SK-N-SH (cell line): ENCODE results near the gene OR5A2. TPM values are rescaled to one million over a fixed set of nuclear protein-coding genes. Genes with fewer than 3 reads are reported as not detected.

Experiments
- CTCF ChIA-PET: fragments of 300-600, 350-600 bp; formaldehyde crosslinking; extraction: SDS; loops from one replicate; lab custom pipeline; 2021; lab: Yijun Ruan, JAX
- POLR2A ChIA-PET: fragments of 350-600 bp; sonication (Branson Sonifier 250); formaldehyde crosslinking; extraction: SDS; loops from one replicate; lab custom pipeline; 2020; ENCODE audit warnings: antibody characterized with exemption, inconsistent platforms; lab: Yijun Ruan, JAX
- DNase-seq: peaks from one replicate; pipeline ENCODE4 v3.0.0; 2012
- H2AFZ ChIP-seq: fragments of 200-600 bp; sonication (generic); 2 replicates; pipeline ENCODE4 v1.8.1; 2016; ENCODE audit warnings: antibody characterized with exemption, mild to moderate bottlenecking, low read depth
- H3F3A ChIP-seq: fragments of 200-600 bp; sonication (generic); replicated peaks from 2 replicates; pipeline ENCODE3; 2016; ENCODE audit warnings: antibody characterized with exemption, mild to moderate bottlenecking; ENCODE audit not compliant: insufficient read depth
- H3K27ac ChIP-seq, 2 experiments: fragments of 200-500 bp in 1 of 2; fragments of 200-600 bp in 1 of 2; sonication (Bioruptor generic) in 1 of 2; sonication (generic), shearing (Covaris generic) in 1 of 2; 2 replicates each; pipeline versions ENCODE4 v1.5.1 to v1.6.1; 2014 to 2016; ENCODE audit warnings: low read depth in 2 of 2, inconsistent platforms in 1 of 2, low read length in 1 of 2, mild to moderate bottlenecking in 1 of 2, mixed read lengths in 1 of 2
- H3K27me3 ChIP-seq: fragments of 200-600 bp; sonication (generic), shearing (Covaris generic); 2 replicates; pipeline ENCODE4 v1.6.1; 2016; ENCODE audit warnings: mixed run types; ENCODE audit not compliant: insufficient read depth
- H3K36me3 ChIP-seq, 2 experiments: fragments of 200-500 bp in 1 of 2; fragments of 200-600 bp in 1 of 2; sonication (Bioruptor generic) in 1 of 2; sonication (generic) in 1 of 2; replicated peaks in 1 of 2; 2 replicates each; pipeline versions ENCODE3 to v1.5.1; 2014 to 2016; ENCODE audit warnings: low read length in 1 of 2, mild to moderate bottlenecking in 1 of 2; ENCODE audit not compliant: insufficient read depth in 2 of 2, control insufficient read depth in 1 of 2
- H3K4me1 ChIP-seq, 2 experiments: fragments of 200-500 bp in 1 of 2; fragments of 200-600 bp in 1 of 2; sonication (Bioruptor generic) in 1 of 2; sonication (generic), shearing (Covaris generic) in 1 of 2; 2 replicates each; pipeline versions ENCODE4 v1.5.1 to v1.6.1; 2014 to 2016; ENCODE audit warnings: low read depth in 1 of 2, low read length in 1 of 2, mixed run types in 1 of 2; ENCODE audit not compliant: insufficient read depth in 2 of 2, control insufficient read depth in 1 of 2
- H3K4me2 ChIP-seq: fragments of 200-600 bp; sonication (generic), shearing (Covaris generic); 2 replicates; pipeline ENCODE4 v1.6.1; 2017; ENCODE audit warnings: mixed run types
- H3K4me3 ChIP-seq, 2 experiments: fragments of 200-500 bp in 1 of 2; fragments of 200-600 bp in 1 of 2; sonication (Bioruptor generic) in 1 of 2; sonication (generic), shearing (Covaris generic) in 1 of 2; 2 replicates each; pipeline versions ENCODE4 v1.5.1 to v1.8.1; 2014 to 2016; ENCODE audit warnings: low read depth in 2 of 2, inconsistent platforms in 1 of 2, low read length in 1 of 2, mild to moderate bottlenecking in 1 of 2, mixed read lengths in 1 of 2, moderate library complexity in 1 of 2
- H3K79me2 ChIP-seq: fragments of 200-600 bp; sonication (generic); 2 replicates; pipeline ENCODE4 v1.8.1; 2017; ENCODE audit warnings: mild to moderate bottlenecking; ENCODE audit not compliant: insufficient read depth
- H3K9ac ChIP-seq: fragments of 200-600 bp; sonication (generic); 2 replicates; pipeline ENCODE4 v1.6.1; 2017; ENCODE audit warnings: mixed run types
- H3K9me2 ChIP-seq: fragments of 200-600 bp; sonication (generic); 2 replicates; pipeline ENCODE4 v1.6.1; 2017; ENCODE audit warnings: mixed run types
- H3K9me3 ChIP-seq: fragments of 200-600 bp; sonication (generic); 2 replicates; pipeline ENCODE4 v1.6.1; 2017; ENCODE audit warnings: mixed run types, mild to moderate bottlenecking, moderate library complexity
- H4K20me1 ChIP-seq: fragments of 200-600 bp; sonication (generic); 2 replicates; pipeline ENCODE4 v1.6.1; 2017; ENCODE audit warnings: mild to moderate bottlenecking, mixed run types; ENCODE audit not compliant: insufficient read depth
- CHD2 ChIP-seq: fragments of 150-350 bp; IDR thresholded peaks from 2 replicates; pipeline ENCODE4 v1.6.1; 2018; ENCODE audit warnings: low read length; ENCODE audit not compliant: partially characterized antibody
- CTCF ChIP-seq: fragments of 200-600 bp; sonication (generic); IDR thresholded peaks from 2 replicates; pipeline ENCODE4 v1.6.1; 2017; ENCODE audit warnings: antibody characterized with exemption, mild to moderate bottlenecking, moderate library complexity
- ELF1 ChIP-seq: IDR thresholded peaks from 2 replicates; pipeline ENCODE4 v1.4.0; 2012
- EP300 ChIP-seq, 2 experiments: IDR thresholded peaks; 2 replicates each; pipeline versions ENCODE4 v1.4.0 to v1.6.1; 2012; ENCODE audit warnings: borderline replicate concordance in 1 of 2, low read depth in 1 of 2, low read length in 1 of 2
- EZH2phosphoT487 ChIP-seq: fragments of 200-600 bp; sonication (generic); IDR thresholded peaks from 2 replicates; pipeline ENCODE4 v1.6.1; 2017; ENCODE audit warnings: low read depth, mixed run types, mild to moderate bottlenecking, antibody characterized with exemption, moderate library complexity, borderline replicate concordance
- FOXM1 ChIP-seq: IDR thresholded peaks from 2 replicates; pipeline ENCODE4 v1.4.0; 2012; ENCODE audit warnings: low read depth, mild to moderate bottlenecking
- GATA2 ChIP-seq: sonication (generic); formaldehyde crosslinking; IDR thresholded peaks from 2 replicates; pipeline ENCODE4 v1.5.0; 2020; ENCODE audit warnings: mild to moderate bottlenecking, missing genetic modification reagents
- IRF3 ChIP-seq: fragments of 150-350 bp; IDR thresholded peaks from 2 replicates; pipeline ENCODE4 v1.6.1; 2016; ENCODE audit warnings: mild to moderate bottlenecking, low read depth, low read length
- JUND ChIP-seq: IDR thresholded peaks from 2 replicates; pipeline ENCODE4 v1.4.0; 2012
- MAX ChIP-seq: IDR thresholded peaks from 2 replicates; pipeline ENCODE4 v1.4.0; 2012; ENCODE audit warnings: low read depth
- MEF2A ChIP-seq: IDR thresholded peaks from 2 replicates; pipeline ENCODE4 v1.4.0; 2012; ENCODE audit warnings: low read depth, borderline replicate concordance
- NRF1 ChIP-seq: IDR thresholded peaks from 2 replicates; pipeline ENCODE4 v1.6.1; 2012; ENCODE audit warnings: low read depth, mild to moderate bottlenecking, low read length
- PBX3 ChIP-seq: IDR thresholded peaks from 2 replicates; pipeline ENCODE4; 2012
- RCOR1 ChIP-seq: fragments of 150-350 bp; IDR thresholded peaks from 2 replicates; pipeline ENCODE4 v1.6.1; 2017; ENCODE audit warnings: antibody characterized with exemption, low read length
- REST ChIP-seq: IDR thresholded peaks from 2 replicates; pipeline ENCODE4 v1.6.1; 2012; ENCODE audit warnings: mild to moderate bottlenecking, low read depth, low read length, moderate library complexity
- RFX5 ChIP-seq: IDR thresholded peaks from 2 replicates; pipeline ENCODE4 v1.6.1; 2012; ENCODE audit warnings: mild to moderate bottlenecking, improper control_type of control experiment, low read length
- SMC3 ChIP-seq: IDR thresholded peaks from 2 replicates; pipeline ENCODE4 v1.6.1; 2012; ENCODE audit warnings: low read depth, low read length, improper control_type of control experiment
- TAF1 ChIP-seq: IDR thresholded peaks from 2 replicates; pipeline ENCODE4 v1.6.1; 2012; ENCODE audit warnings: low read depth, mild to moderate bottlenecking, low read length, moderate library complexity, borderline replicate concordance
- TCF12 ChIP-seq: IDR thresholded peaks from 2 replicates; pipeline ENCODE4 v1.4.0; 2012
- YY1 ChIP-seq: IDR thresholded peaks from 2 replicates; pipeline ENCODE4 v1.4.0; 2012; ENCODE audit warnings: low read depth, mild to moderate bottlenecking
- WGBS: methylation state at CpG from one replicate; pipeline ENCODE4 v1.1.6; 2017; ENCODE audit warnings: low lambda C conversion rate; 5-methylcytosine and 5-hydroxymethylcytosine counted together
- polyA plus RNA-seq, 3 experiments: library from polyadenylated mRNA; depleted of rRNA; stranded (reverse); fragments of >200 nt; gene quantifications; 2 replicates each; pipeline ENCODE4 v1.2.3, GENCODE V29; 2012

OR5A2 gene
- polyA plus RNA-seq, 1 of the 3 experiments (the other 2 are of a cell fraction), result not detected

- TF ChIP-seq CTCF (no peak), NRF1 (no peak)
Observed at GRCh38 chr11:59459916-59460315, 33.7 kb upstream of the OR5A2 start (continued).

- no peak within 1 kb of the TSS for H3K9ac ChIP-seq
- H3K4me3 ChIP-seq, result no peak within 1 kb of the TSS
- ChIA-PET POLR2A (no interaction called here), CTCF (no interaction called here)
- H3K9me3 ChIP-seq, result no peaks in the 10 kb centered on the region
- DNase-seq, result no peak
- H2AFZ ChIP-seq, result no peak within 1 kb of the TSS
- no peaks in the 10 kb centered on the region for H4K20me1 ChIP-seq
- no peaks in the 10 kb centered on the region for H3K79me2 ChIP-seq
- no peaks in the 10 kb centered on the region for H3F3A ChIP-seq
- H3K27me3 ChIP-seq, result peaks cover 6% of the 10 kb centered on the region; the same call in 1 of the 2 replicates
- H3K36me3 ChIP-seq, result no peaks in the 10 kb centered on the region
- H3K27ac ChIP-seq, result no peak within 1 kb of the TSS
- no peak within 1 kb of the TSS for H3K4me2 ChIP-seq
- 6% methylated on average over 2 of the region's 2 CpGs for WGBS
- H3K9me2 ChIP-seq, result no peaks in the 10 kb centered on the region
- TF ChIP-seq SMC3 (no peak), FOXM1 (no peak), RFX5 (no peak), PBX3 (no peak), REST (no peak), CHD2 (no peak), RCOR1 (no peak), EP300 (IDR thresholded peaks at IDR 0.05; ENCODE audit: borderline replicate concordance in 1 of 2, low read depth in 1 of 2, low read length in 1 of 2) (no peak), GATA2 (CRISPR knock-in tag) (no peak), TCF12 (no peak), MAX (no peak), EZH2phosphoT487 (no peak), YY1 (no peak), MEF2A (no peak), IRF3 (no peak), JUND (no peak), TAF1 (no peak), NRF1 (no peak), ELF1 (no peak)
- H3K4me1 ChIP-seq, result no peaks in the 10 kb centered on the region
Observed at GRCh38 chr11:59456661-59457060, 30.4 kb upstream of the OR5A2 start, which contains the start of gene OR4D6. OR4D6 (plus strand) TSS chr11:59456961; CDS start chr11:59456961, 0 bp downstream.
